GM10248 (cell line): ENCODE measurements around the gene GRK5.

Experiments
- CTCF ChIA-PET: fragments of 300-600 bp; sonication (Branson Sonifier 250); formaldehyde crosslinking; extraction: SDS; loops from one replicate; lab custom pipeline; 2021; ENCODE audit warnings: antibody characterized with exemption; lab: Yijun Ruan, JAX
- POLR2A ChIA-PET: fragments of 350-650 bp; sonication (Branson Sonifier 250); formaldehyde crosslinking; extraction: SDS; loops from one replicate; lab custom pipeline; 2020; ENCODE audit warnings: antibody characterized with exemption; lab: Yijun Ruan, JAX
- DNase-seq: peaks from one replicate; pipeline ENCODE4 v3.0.0; 2012; ENCODE audit errors: extremely low spot score
- CTCF ChIP-seq: IDR thresholded peaks from 2 replicates; pipeline ENCODE4 v1.5.1; 2012; ENCODE audit warnings: mild to moderate bottlenecking, low read depth; ENCODE audit errors: extremely low read depth, missing control alignments, control extremely low read depth

Gene GRK5

GRCh38 chr10:119404719-119405519 lies 197.5 kb downstream of the GRK5 start:
- DNase-seq = no peak
- TF ChIP-seq CTCF = no peak
- POLR2A ChIA-PET = no interaction called here
- CTCF ChIA-PET = interaction anchor here (2.6 kb wide), 1 partner anchor 206 kb away, joined by 14 read pairs; no protein-coding TSS in a partner anchor

- no peak for TF ChIP-seq CTCF
- DNase-seq = no peak
- ChIA-PET CTCF (interaction anchor here (1.2 to 2.6 kb wide), 3 partner anchors 13 to 207 kb away, joined by 4 to 14 read pairs (median 6); no protein-coding TSS in a partner anchor), POLR2A (no interaction called here)
These were observed 198.1 kb downstream of the GRK5 start for GRCh38 chr10:119405520-119405807.

- TF ChIP-seq CTCF = no peak
- DNase-seq = no peak
- ChIA-PET POLR2A (no interaction called here), CTCF (interaction anchor here (1.1 to 2.6 kb wide), 6 partner anchors 12 to 207 kb away, joined by 3 to 14 read pairs (median 4); no protein-coding TSS in a partner anchor)
These were observed 198.8 kb downstream of the GRK5 start for GRCh38 chr10:119406137-119406536.

GRCh38 chr10:119406601-119407253 lies 199.4 kb downstream of the GRK5 start:
- no peak for TF ChIP-seq CTCF
- ChIA-PET CTCF (interaction anchor here (1.0 to 2.6 kb wide), 8 partner anchors 11 to 208 kb away, joined by 3 to 14 read pairs (median 4); partner anchors contain the start of gene GRK5), POLR2A (interaction anchor here (0.6 kb wide), 1 partner anchor 145 kb away, joined by 4 read pairs; no protein-coding TSS in a partner anchor)
- DNase-seq = no peak

- DNase-seq = peak; percentile 69
- ChIA-PET POLR2A (interaction anchor here (0.6 kb wide), 1 partner anchor 145 kb away, joined by 4 read pairs; no protein-coding TSS in a partner anchor), CTCF (interaction anchor here (1.0 to 2.6 kb wide), 6 partner anchors 17 to 208 kb away, joined by 3 to 14 read pairs (median 4); partner anchors contain the start of gene GRK5)
- TF ChIP-seq CTCF = no peak
These were observed 199.9 kb downstream of the GRK5 start for GRCh38 chr10:119407254-119407777.

- ChIA-PET POLR2A (interaction anchor here (0.6 kb wide), 1 partner anchor 234 kb away, joined by 4 read pairs; no protein-coding TSS in a partner anchor), CTCF (interaction anchor here (1.5 to 2.6 kb wide), 3 partner anchors 37 to 209 kb away, joined by 5 to 14 read pairs (median 7); partner anchors contain the start of gene GRK5)
- TF ChIP-seq CTCF = no peak
- no peak for DNase-seq
These were observed 200.7 kb downstream of the GRK5 start for GRCh38 chr10:119408072-119408471.
